Transverse colon (tissue), 4 donors: ENCODE results near the gene JUP. TPM values are rescaled to one million over a fixed set of nuclear protein-coding genes. Genes with fewer than 3 reads are reported as not detected.

Experiments
- DNase-seq: peaks from one replicate; pipeline ENCODE4 v3.0.0-alpha.2; 2019
- H3K27ac ChIP-seq, 4 donors: fragments of 200-600 bp; sonication (generic); 2 replicates each; pipeline ENCODE4 v1.5.1; 2016 to 2018; ENCODE audit warnings: inconsistent platforms in 4 of 4
- H3K27me3 ChIP-seq: fragments of 200-600 bp; sonication (generic); 2 replicates; pipeline ENCODE4 v1.5.1; 2017; ENCODE audit warnings: inconsistent platforms
- H3K36me3 ChIP-seq, 4 donors: fragments of 200-600 bp; sonication (generic); 2 replicates each; pipeline ENCODE4 v1.5.1; 2017 to 2019; ENCODE audit warnings: inconsistent platforms in 4 of 4
- H3K4me1 ChIP-seq, 4 donors: fragments of 200-600 bp; sonication (generic); 2 replicates each; pipeline ENCODE4 v1.5.1; 2017 to 2020; ENCODE audit warnings: inconsistent platforms in 4 of 4
- H3K4me3 ChIP-seq, 4 donors: fragments of 200-600 bp; sonication (generic); 1 replicate in 1 of 4; 2 replicates in 3 of 4; pipeline versions ENCODE4 v1.5.1 to v1.6.1; 2017 to 2019; ENCODE audit warnings: inconsistent platforms in 4 of 4
- H3K9me3 ChIP-seq, 2 donors: fragments of 200-600 bp; sonication (generic); 2 replicates each; pipeline ENCODE4 v1.5.1; 2017 to 2019; ENCODE audit warnings: inconsistent platforms in 2 of 2
- CTCF ChIP-seq, 5 experiments: fragments of 200-600 bp in 3 of 5; fragments of 450-650 bp in 2 of 5; sonication (generic) in 3 of 5; IDR thresholded peaks; 1 replicate in 2 of 5; 2 replicates in 3 of 5; pipeline ENCODE4 v1.5.1; 2016 to 2017; ENCODE audit warnings: antibody characterized with exemption in 5 of 5, inconsistent platforms in 3 of 5, mild to moderate bottlenecking in 2 of 5, moderate library complexity in 1 of 5
- EP300 ChIP-seq: sonication (generic); formaldehyde crosslinking; IDR thresholded peaks from one replicate; pipeline ENCODE4 v1.6.1; 2017; ENCODE audit warnings: antibody characterized with exemption, low read depth
- POLR2A ChIP-seq: fragments of 450-650 bp; IDR thresholded peaks from one replicate; pipeline ENCODE4 v1.6.1; 2016; ENCODE audit warnings: antibody characterized with exemption, mild to moderate bottlenecking, moderate library complexity
- POLR2AphosphoS5 ChIP-seq, 3 donors: sonication (generic); formaldehyde crosslinking; IDR thresholded peaks; one replicate each; pipeline ENCODE4 v1.6.1; 2016; ENCODE audit warnings: antibody characterized with exemption in 3 of 3
- WGBS, 2 donors: methylation state at CpG; one replicate each; pipeline ENCODE4 v1.1.5; 2018; ENCODE audit warnings: low coverage in 1 of 2; 5-methylcytosine and 5-hydroxymethylcytosine counted together
- in situ Hi-C, 4 donors: fragments of 200-750 bp; cut with MboI; loops; one replicate each; pipeline versions ENCODE4 v1.15.0 to v1.15.1; 2017; ENCODE audit warnings: low sequenced_read_pairs in 3 of 4, low pct_ligation_motif_present in 1 of 4, low pct_unique_long_range_greater_than_20kb in 1 of 4
- intact Hi-C: fragments of 100-400 bp; cut with DNase I; formaldehyde crosslinking; loops from one replicate; pipeline ENCODE4 v1.15.1; 2023; ENCODE audit warnings: low total_unique reads
- total RNA-seq, 4 donors: library from RNA; depleted of rRNA; stranded (reverse); fragments of >200 nt; gene quantifications; one replicate each; pipeline ENCODE4 v1.1.0, GENCODE V29; 2016

The JUP gene
- total RNA-seq, 4 donors from 2014 or later: 396 to 595 (median 513) TPM

- no peak overlapping the region for H3K27ac ChIP-seq
- no peak for DNase-seq
- in situ Hi-C loops (no loop called here), intact Hi-C loops (no loop called here)
- WGBS, 2 donors: 57 to 72% methylated on average over 1 to 12 of the region's 12 CpGs
- no peaks in the 10 kb centered on the region for H3K27me3 ChIP-seq
- H3K36me3 ChIP-seq: no peaks in the 10 kb centered on the region
- H3K9me3 ChIP-seq: no peaks in the 10 kb centered on the region
- TF ChIP-seq POLR2A: no peak
- no peak for TF ChIP-seq POLR2AphosphoS5 (IDR thresholded peaks at IDR 0.05)
- TF ChIP-seq EP300: no peak
- TF ChIP-seq CTCF (IDR thresholded peaks at IDR 0.05): no peak
- no peaks in the 10 kb centered on the region for H3K4me1 ChIP-seq
- H3K4me3 ChIP-seq: no peak overlapping the region
Observed at GRCh38 chr17:41822216-41823140, 36.0 kb upstream of the JUP start.

GRCh38 chr17:41821776-41822175, 35.3 kb upstream of the JUP start:
- no peaks in the 10 kb centered on the region for H3K9me3 ChIP-seq
- no peak for TF ChIP-seq CTCF (IDR thresholded peaks at IDR 0.05)
- no peak for TF ChIP-seq POLR2AphosphoS5 (IDR thresholded peaks at IDR 0.05)
- TF ChIP-seq POLR2A: no peak
- TF ChIP-seq EP300: no peak

DNA sequence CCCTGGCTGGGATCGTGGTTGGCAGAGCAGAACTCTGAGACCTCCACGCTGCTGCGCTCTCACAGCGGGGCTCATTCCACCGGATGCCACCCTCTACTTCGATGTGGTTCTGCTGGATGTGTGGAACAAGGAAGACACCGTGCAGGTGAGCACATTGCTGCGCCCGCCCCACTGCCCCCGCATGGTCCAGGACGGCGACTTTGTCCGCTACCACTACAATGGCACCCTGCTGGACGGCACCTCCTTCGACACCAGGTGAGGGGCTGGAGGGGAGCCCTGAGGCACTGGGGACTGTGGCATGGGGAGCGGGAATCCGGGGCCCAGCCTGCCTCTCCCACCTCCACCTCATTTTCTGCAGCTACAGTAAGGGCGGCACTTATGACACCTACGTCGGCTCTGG, 31.5 kb upstream of the JUP start:
- WGBS, 2 donors: 95% methylated on average over 19 of the region's 20 CpGs; no CpG with 5 or more reads in 1 of the 2 donors

More at GRCh38 chr17:41821776-41822175, 35.3 kb upstream of the JUP start:
- no peaks in the 10 kb centered on the region for H3K4me1 ChIP-seq
- no peak overlapping the region for H3K4me3 ChIP-seq
- no peak for DNase-seq
- intact Hi-C loops (no loop called here), in situ Hi-C loops (no loop called here)
- WGBS, 2 donors: 77 to 81% methylated on average over 7 to 14 of the region's 14 CpGs
- no peaks in the 10 kb centered on the region for H3K36me3 ChIP-seq
- no peak overlapping the region for H3K27ac ChIP-seq
- no peaks in the 10 kb centered on the region for H3K27me3 ChIP-seq

More for the DNA sequence above, 31.5 kb upstream of the JUP start:
- no peak for DNase-seq
- no peak overlapping the region for H3K27ac ChIP-seq
- intact Hi-C loops: no loop called here
- in situ Hi-C loops: no loop called here
- no peak for TF ChIP-seq POLR2AphosphoS5 (IDR thresholded peaks at IDR 0.05)
- TF ChIP-seq CTCF (IDR thresholded peaks at IDR 0.05): no peak
- TF ChIP-seq POLR2A: no peak
- no peak for TF ChIP-seq EP300
- H3K36me3 ChIP-seq: no peaks in the 10 kb centered on the region
- H3K4me1 ChIP-seq: peaks cover 0 to 7% (median 4%) of the 10 kb centered on the region in 4 donors
- no peaks in the 10 kb centered on the region for H3K27me3 ChIP-seq
- H3K4me3 ChIP-seq: no peak overlapping the region
- H3K9me3 ChIP-seq: no peaks in the 10 kb centered on the region
